Endothelial cell of umbilical vein (primary cell): ENCODE results near the gene MITD1. TPM values are rescaled to one million over a fixed set of nuclear protein-coding genes. Genes with fewer than 3 reads are reported as not detected.
"Not testable (repeated sequence)": the region's sequence is repeated elsewhere in the genome, so short reads cannot be mapped to it uniquely, and the experiment has no call there.

Source experiments
- BruUV-seq: library from RNA; stranded (reverse); fragments of 400-500 nt; replicated peaks from 2 replicates; lab custom pipeline; 2021; lab: Mats Ljungman, UMichigan
- CTCF ChIA-PET: fragments of 300-600, 350-600 bp; sonication (Branson Sonifier 250); formaldehyde crosslinking; loops from one replicate; lab custom pipeline; 2021; ENCODE audit warnings: antibody characterized with exemption, inconsistent platforms; lab: Charles Lee
- POLR2A ChIA-PET: fragments of 300-600, 350-600 bp; sonication (Branson Sonifier 250); formaldehyde crosslinking; loops from one replicate; lab custom pipeline; 2021; ENCODE audit warnings: antibody characterized with exemption, inconsistent platforms; lab: Charles Lee
- DNase-seq: peaks from one replicate; pipeline ENCODE4 v3.0.0-alpha.2; 2011; ENCODE audit warnings: low read depth, low spot score
- FAIRE-seq: peaks from 2 replicates; lab custom pipeline; 2011; peaks lifted over from hg19 to GRCh38; lab: Jason Lieb, UNC
- H2AFZ ChIP-seq: 2 replicates; pipeline ENCODE4 v1.6.0; 2012; ENCODE audit warnings: low read depth, low read length, control low read depth, inconsistent platforms
- H3K27ac ChIP-seq: 2 replicates; pipeline ENCODE4 v1.5.1; 2011; ENCODE audit warnings: low read depth, mild to moderate bottlenecking, control low read depth, low read length, moderate library complexity; ENCODE audit not compliant: insufficient read depth
- H3K27me3 ChIP-seq, 2 experiments: 2 replicates each; pipeline versions ENCODE4 v1.6.0 to v1.6.1; 2011; ENCODE audit warnings: low read length in 2 of 2, mixed read lengths in 1 of 2; ENCODE audit not compliant: control insufficient read depth in 2 of 2, insufficient read depth in 2 of 2
- H3K36me3 ChIP-seq, 2 experiments: 2 replicates in 1 of 2; 3 replicates in 1 of 2; pipeline ENCODE4 v1.5.1; 2011; ENCODE audit warnings: low read length in 2 of 2, mild to moderate bottlenecking in 1 of 2, moderate library complexity in 1 of 2; ENCODE audit not compliant: control insufficient read depth in 2 of 2, insufficient read depth in 2 of 2; ENCODE audit errors: extremely low read depth in 1 of 2
- H3K4me1 ChIP-seq: 3 replicates; pipeline ENCODE4 v1.5.1; 2011; ENCODE audit warnings: mild to moderate bottlenecking, low read length; ENCODE audit not compliant: control insufficient read depth, insufficient read depth; ENCODE audit errors: extremely low read depth
- H3K4me2 ChIP-seq: 2 replicates; pipeline ENCODE4 v1.6.1; 2011; ENCODE audit warnings: low read length, control low read depth, mixed read lengths; ENCODE audit not compliant: insufficient read depth
- H3K4me3 ChIP-seq, 3 experiments: fragments of 200-600 bp in 1 of 3; sonication (generic), shearing (Covaris generic) in 1 of 3; replicated peaks in 1 of 3; 2 replicates each; pipeline ENCODE4 v1.5.1; 2011 to 2016; ENCODE audit warnings: control low read depth in 3 of 3, low read length in 3 of 3, mild to moderate bottlenecking in 2 of 3, inconsistent platforms in 1 of 3, low read depth in 1 of 3, moderate library complexity in 1 of 3; ENCODE audit not compliant: insufficient read depth in 1 of 3
- H3K79me2 ChIP-seq: 2 replicates; pipeline ENCODE4 v1.6.0; 2012; ENCODE audit warnings: low read length, inconsistent platforms; ENCODE audit not compliant: control insufficient read depth, insufficient read depth
- H3K9ac ChIP-seq: replicated peaks from 2 replicates; pipeline ENCODE3; 2011; ENCODE audit warnings: low read length, control low read depth; ENCODE audit not compliant: insufficient read depth; ENCODE audit errors: extremely low read depth
- H3K9me1 ChIP-seq: replicated peaks from 3 replicates; pipeline ENCODE4 v1.6.0; 2011; ENCODE audit warnings: mild to moderate bottlenecking, low read length; ENCODE audit not compliant: control insufficient read depth, insufficient read depth; ENCODE audit errors: extremely low read depth
- H3K9me3 ChIP-seq: replicated peaks from 2 replicates; pipeline ENCODE4 v1.5.1; 2012; ENCODE audit warnings: low read length, inconsistent platforms; ENCODE audit not compliant: control insufficient read depth, insufficient read depth
- H4K20me1 ChIP-seq: replicated peaks from 2 replicates; pipeline ENCODE3; 2011; ENCODE audit warnings: mild to moderate bottlenecking, low read length; ENCODE audit not compliant: control insufficient read depth, insufficient read depth; ENCODE audit errors: extremely low read depth
- CTCF ChIP-seq, 2 donors: IDR thresholded peaks; 1 replicate in 1 of 2; 2 replicates in 1 of 2; pipeline ENCODE4 v1.5.1; 2011; ENCODE audit warnings: low read length in 2 of 2, mild to moderate bottlenecking in 2 of 2, moderate library complexity in 2 of 2, control low read depth in 1 of 2, inconsistent platforms in 1 of 2, low read depth in 1 of 2; ENCODE audit not compliant: insufficient read depth in 1 of 2; ENCODE audit errors: extremely low read depth in 1 of 2
- EZH2 ChIP-seq: IDR thresholded peaks from 2 replicates; pipeline ENCODE4 v1.6.1; 2012; ENCODE audit warnings: borderline replicate concordance, low read depth, mild to moderate bottlenecking, moderate library complexity, low read length, inconsistent platforms; ENCODE audit not compliant: severe bottlenecking
- FOS ChIP-seq: IDR thresholded peaks from 2 replicates; pipeline ENCODE4 v1.6.1; 2011; ENCODE audit warnings: mild to moderate bottlenecking, low read length, moderate library complexity, borderline replicate concordance; ENCODE audit not compliant: insufficient read depth
- GATA2 ChIP-seq: IDR thresholded peaks from 2 replicates; pipeline ENCODE4 v1.7.0; 2011; ENCODE audit warnings: low read depth, mild to moderate bottlenecking, moderate library complexity, mixed read lengths, low read length; ENCODE audit not compliant: insufficient read length, insufficient read depth
- JUN ChIP-seq: IDR thresholded peaks from 2 replicates; pipeline ENCODE4 v1.6.1; 2011; ENCODE audit warnings: borderline replicate concordance, low read depth; ENCODE audit not compliant: insufficient read length, insufficient read depth
- MAX ChIP-seq: IDR thresholded peaks from 2 replicates; pipeline ENCODE4 v1.6.1; 2011; ENCODE audit not compliant: insufficient read depth, insufficient read length
- MYC ChIP-seq: IDR thresholded peaks from one replicate; pipeline ENCODE4 v1.6.1; 2011; ENCODE audit warnings: mild to moderate bottlenecking, low read depth, low read length
- POLR2A ChIP-seq: IDR thresholded peaks from 2 replicates; pipeline ENCODE4 v1.6.1; 2012; ENCODE audit warnings: low read depth, mild to moderate bottlenecking, control low read depth, low read length
- POLR2AphosphoS5 ChIP-seq: IDR thresholded peaks from 2 replicates; pipeline ENCODE4 v1.6.1; 2012; ENCODE audit warnings: low read depth, mild to moderate bottlenecking, control low read depth, low read length, moderate library complexity; ENCODE audit not compliant: insufficient read depth
- dilution Hi-C: fragments of 300-500 bp; cut with MboI; formaldehyde crosslinking; loops from one replicate; pipeline ENCODE4 v1.15.0; 2019; ENCODE audit warnings: low sequenced_read_pairs; ENCODE audit not compliant: extremely low pct_ligation_motif_present
- intact Hi-C: fragments of 100-400 bp; cut with micrococcal nuclease; formaldehyde crosslinking; loops from one replicate; pipeline ENCODE4 v1.10.0; 2022
- polyA plus RNA-seq, 4 experiments: library from polyadenylated mRNA; depleted of rRNA in 3 of 4; stranded (reverse) in 3 of 4; unstranded in 1 of 4; fragments of >200 nt; gene quantifications; 2 replicates each; pipeline versions ENCODE4 v1.2.1 to v1.2.3, GENCODE V29; 2011 to 2012; ENCODE audit warnings: missing spikeins in 1 of 4
- total RNA-seq: library from RNA; stranded (reverse); gene quantifications from 2 replicates; pipeline ENCODE4 v1.2.3, GENCODE V29; 2021

MITD1 gene
- total and polyA plus RNA-seq, 2 donors (not counting 3 experiments of a cell fraction or from before 2014, with no cell fraction given): 11.1 to 30.0 TPM

- no peak overlapping the region for H3K9ac ChIP-seq
- H3K9me3 ChIP-seq: no peaks in the 10 kb centered on the region
- no peak for TF ChIP-seq POLR2AphosphoS5
- no peak for TF ChIP-seq POLR2A
- no peak for TF ChIP-seq CTCF (IDR thresholded peaks at IDR 0.05; ENCODE audit: extremely low read depth in 1 of 2, insufficient read depth in 1 of 2, low read depth in 1 of 2, low read length in 2 of 2)
- TF ChIP-seq GATA2: no peak
- TF ChIP-seq MYC: no peak
- TF ChIP-seq EZH2: no peak
- no peak for TF ChIP-seq MAX
- TF ChIP-seq FOS: no peak
- TF ChIP-seq JUN: no peak
- no peak for DNase-seq
- POLR2A ChIA-PET: no interaction called here
- no peak overlapping the region for H3K27ac ChIP-seq
- H3K4me2 ChIP-seq: no peak overlapping the region
- H4K20me1 ChIP-seq: no peaks in the 10 kb centered on the region
- no peaks in the 10 kb centered on the region for H3K36me3 ChIP-seq
- dilution Hi-C loops (no loop called here), intact Hi-C loops (no loop called here)
- peaks cover 19 to 29% of the 10 kb centered on the region in 2 experiments for H3K27me3 ChIP-seq
- H3K79me2 ChIP-seq: no peaks in the 10 kb centered on the region
- FAIRE-seq: no peak
- no peak overlapping the region for H3K4me3 ChIP-seq
- H3K9me1 ChIP-seq: no peaks in the 10 kb centered on the region
- no peak overlapping the region for H2AFZ ChIP-seq
- H3K4me1 ChIP-seq: peaks cover 7% of the 10 kb centered on the region
- no TSS peak for BruUV-seq
- CTCF ChIA-PET: no interaction called here
Observed at GRCh38 chr2:99139003-99139402, 41.9 kb downstream of the MITD1 start.

DNA sequence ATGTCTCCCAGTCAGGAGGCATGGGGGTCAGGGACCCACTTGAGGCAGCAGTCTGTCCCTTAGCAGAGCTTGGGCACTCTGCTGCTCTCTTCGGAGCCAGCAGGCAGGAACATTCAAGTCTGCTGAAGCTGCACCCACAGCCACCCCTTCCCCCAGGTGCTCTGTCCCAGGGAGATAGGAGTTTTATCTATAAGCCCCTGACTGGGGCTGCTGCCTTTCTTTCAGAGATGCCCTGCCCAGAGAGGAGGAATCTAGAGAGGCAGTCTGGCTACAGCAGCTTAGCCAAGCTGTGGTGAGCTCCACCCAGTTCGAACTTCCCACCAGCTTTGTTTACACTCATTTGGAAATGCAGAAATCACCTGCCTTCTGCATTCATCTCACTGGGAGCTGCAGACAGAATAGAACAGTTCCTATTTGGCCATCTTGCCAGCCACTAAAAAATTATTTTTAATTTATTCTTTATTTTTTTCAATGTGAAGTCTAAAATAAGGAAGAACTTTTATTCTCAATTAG is 45.8 kb downstream of the MITD1 start:
- dilution Hi-C loops, POLR2A ChIA-PET: not testable (repeated sequence)

More for the DNA sequence above, 45.8 kb downstream of the MITD1 start:
- H3K27ac ChIP-seq, intact Hi-C loops, H2AFZ ChIP-seq, H3K9me1 ChIP-seq, DNase-seq, H4K20me1 ChIP-seq, H3K9me3 ChIP-seq, H3K36me3 ChIP-seq, H3K4me1 ChIP-seq, H3K9ac ChIP-seq, H3K4me3 ChIP-seq, FAIRE-seq, BruUV-seq, H3K4me2 ChIP-seq, H3K79me2 ChIP-seq: not testable (repeated sequence)
- peaks cover 17% of the 10 kb centered on the region in 2 experiments for H3K27me3 ChIP-seq
- CTCF ChIA-PET: interaction anchor here (0.9 kb wide), 1 partner anchor 8 kb away, joined by 4 read pairs; no protein-coding TSS in a partner anchor
